T-helper 17 cell (primary cell): Measurements from ENCODE around the gene SLC26A6. TPM values are rescaled to one million over a fixed set of nuclear protein-coding genes. Genes with fewer than 3 reads are reported as not detected.

ENCODE experiments used
- ATAC-seq: fragments of 150-1000 bp; cut with Tn5 transposase; 2 replicates; pipeline ENCODE4 v1.10.0; 2021; ENCODE audit warnings: mild to moderate bottlenecking, moderate library complexity
- DNase-seq, 3 donors: peaks; one replicate each; pipeline versions ENCODE4 v3.0.0 to v3.0.0-alpha.2; 2020 to 2021
- H3K9me3 ChIP-seq: one replicate; pipeline ENCODE4 v1.7.0; 2013; ENCODE audit warnings: low read length, mild to moderate bottlenecking; ENCODE audit not compliant: control insufficient read depth, poor library complexity, severe bottlenecking
- H3K27ac Mint-ChIP-seq: one replicate; pipeline ENCODE4 v1.8.0; 2022; ENCODE audit warnings: mild to moderate bottlenecking, moderate library complexity, mixed read lengths
- H3K27me3 Mint-ChIP-seq: one replicate; pipeline ENCODE4 v1.8.0; 2022; ENCODE audit warnings: mixed read lengths
- H3K36me3 Mint-ChIP-seq: one replicate; pipeline ENCODE4 v1.8.0; 2022; ENCODE audit warnings: low read depth, mixed read lengths
- H3K4me1 Mint-ChIP-seq: one replicate; pipeline ENCODE4 v1.8.0; 2022; ENCODE audit warnings: mild to moderate bottlenecking, mixed read lengths
- H3K4me3 Mint-ChIP-seq: one replicate; pipeline ENCODE4 v1.8.0; 2022; ENCODE audit warnings: mild to moderate bottlenecking, moderate library complexity, mixed read lengths
- total RNA-seq, 4 donors: library from RNA in 2 of 4; stranded (reverse) in 2 of 4; gene quantifications; one replicate each; pipeline ENCODE4 v1.2.3 and lab custom pipeline; 2022 to 2026

The SLC26A6 gene
- total RNA-seq, 2 donors from 2014 or later, result 16.4 to 22.1 TPM

GRCh38 chr3:48617559-48617958 lies 17.7 kb downstream of the SLC26A6 start:
- H3K36me3 Mint-ChIP-seq, result no peaks in the 10 kb centered on the region
- DNase-seq (no peak), ATAC-seq (no peak)
- no peaks in the 10 kb centered on the region for H3K27me3 Mint-ChIP-seq
- H3K27ac Mint-ChIP-seq, result no peak overlapping the region
- no peaks in the 10 kb centered on the region for H3K4me1 Mint-ChIP-seq
- no peaks in the 10 kb centered on the region for H3K9me3 ChIP-seq
- H3K4me3 Mint-ChIP-seq, result no peak overlapping the region

GRCh38 chr3:48614044-48614443 lies 21.2 kb downstream of the SLC26A6 start:
- H3K27ac Mint-ChIP-seq, result no peak overlapping the region
- ATAC-seq (no peak), DNase-seq (no peak)
- no peaks in the 10 kb centered on the region for H3K27me3 Mint-ChIP-seq
- H3K9me3 ChIP-seq, result no peaks in the 10 kb centered on the region
- peaks cover 3% of the 10 kb centered on the region for H3K36me3 Mint-ChIP-seq
- peaks cover 4% of the 10 kb centered on the region for H3K4me1 Mint-ChIP-seq
- no peak overlapping the region for H3K4me3 Mint-ChIP-seq

- DNase-seq (no peak), ATAC-seq (no peak)
- H3K36me3 Mint-ChIP-seq, result peaks cover 3% of the 10 kb centered on the region
- no peaks in the 10 kb centered on the region for H3K27me3 Mint-ChIP-seq
- H3K4me3 Mint-ChIP-seq, result no peak overlapping the region
- peaks cover 14% of the 10 kb centered on the region for H3K4me1 Mint-ChIP-seq
- no peak overlapping the region for H3K27ac Mint-ChIP-seq
- H3K9me3 ChIP-seq, result no peaks in the 10 kb centered on the region
Measured at GRCh38 chr3:48612309-48612708, 23.0 kb downstream of the SLC26A6 start.

GRCh38 chr3:48609088-48610005 lies 25.9 kb downstream of the SLC26A6 start, which contains the start of gene UQCRC1:
UQCRC1 (minus strand) TSS chr3:48609646; CDS start chr3:48609620, 26 bp downstream.
- Mint-ChIP-seq H3K36me3 (peaks cover 3% of the 10 kb centered on the region), H3K4me3 (peak within 1 kb of the TSS; percentile 99), H3K27me3 (no peaks in the 10 kb centered on the region), H3K4me1 (peaks cover 18% of the 10 kb centered on the region), H3K27ac (peak within 1 kb of the TSS; percentile 91)
- ATAC-seq (peak; percentile 99), DNase-seq (peak; percentile 89 to 90 (median 89))
- no peaks in the 10 kb centered on the region for H3K9me3 ChIP-seq

- H3K36me3 Mint-ChIP-seq, result peaks cover 6% of the 10 kb centered on the region
- no peak overlapping the region for H3K27ac Mint-ChIP-seq
- no peak overlapping the region for H3K4me3 Mint-ChIP-seq
- ATAC-seq, result no peak
- peaks cover 18% of the 10 kb centered on the region for H3K4me1 Mint-ChIP-seq
- no peaks in the 10 kb centered on the region for H3K9me3 ChIP-seq
- DNase-seq, result no peak
- no peaks in the 10 kb centered on the region for H3K27me3 Mint-ChIP-seq
Measured at GRCh38 chr3:48607519-48607918, 27.7 kb downstream of the SLC26A6 start.

- DNase-seq, result no peak
- no peak overlapping the region for H3K4me3 Mint-ChIP-seq
- no peaks in the 10 kb centered on the region for H3K27me3 Mint-ChIP-seq
- no peak overlapping the region for H3K27ac Mint-ChIP-seq
- ATAC-seq, result no peak
- H3K36me3 Mint-ChIP-seq, result peaks cover 5% of the 10 kb centered on the region
- peaks cover 8% of the 10 kb centered on the region for H3K4me1 Mint-ChIP-seq
- H3K9me3 ChIP-seq, result no peaks in the 10 kb centered on the region
Measured at GRCh38 chr3:48601622-48601994, 33.7 kb downstream of the SLC26A6 start.

GRCh38 chr3:48600711-48601621 lies 34.3 kb downstream of the SLC26A6 start:
- peaks cover 5% of the 10 kb centered on the region for H3K36me3 Mint-ChIP-seq
- H3K27me3 Mint-ChIP-seq, result peaks cover 6% of the 10 kb centered on the region
- H3K9me3 ChIP-seq, result no peaks in the 10 kb centered on the region
- no peak overlapping the region for H3K27ac Mint-ChIP-seq
- H3K4me1 Mint-ChIP-seq, result peaks cover 11% of the 10 kb centered on the region
- ATAC-seq, result no peak
- no peak for DNase-seq
- no peak overlapping the region for H3K4me3 Mint-ChIP-seq

GRCh38 chr3:48599509-48600285 lies 35.6 kb downstream of the SLC26A6 start:
- H3K4me1 Mint-ChIP-seq, result peaks cover 14% of the 10 kb centered on the region
- no peak overlapping the region for H3K27ac Mint-ChIP-seq
- DNase-seq, result no peak
- H3K36me3 Mint-ChIP-seq, result peaks cover 5% of the 10 kb centered on the region
- no peak for ATAC-seq
- H3K27me3 Mint-ChIP-seq, result peaks cover 8% of the 10 kb centered on the region
- no peaks in the 10 kb centered on the region for H3K9me3 ChIP-seq
- H3K4me3 Mint-ChIP-seq, result no peak overlapping the region

GRCh38 chr3:48599077-48599501 lies 36.2 kb downstream of the SLC26A6 start:
- peaks cover 14% of the 10 kb centered on the region for H3K4me1 Mint-ChIP-seq
- no peaks in the 10 kb centered on the region for H3K9me3 ChIP-seq
- no peak for ATAC-seq
- peaks cover 14% of the 10 kb centered on the region for H3K27me3 Mint-ChIP-seq
- H3K4me3 Mint-ChIP-seq, result no peak overlapping the region
- H3K36me3 Mint-ChIP-seq, result peaks cover 5% of the 10 kb centered on the region
- DNase-seq, result no peak
- no peak overlapping the region for H3K27ac Mint-ChIP-seq

- Mint-ChIP-seq H3K27me3 (peaks cover 20% of the 10 kb centered on the region), H3K4me1 (peaks cover 14% of the 10 kb centered on the region), H3K4me3 (no peak overlapping the region), H3K36me3 (peaks cover 5% of the 10 kb centered on the region), H3K27ac (no peak overlapping the region)
- DNase-seq, result no peak
- no peaks in the 10 kb centered on the region for H3K9me3 ChIP-seq
- ATAC-seq, result no peak
Measured at GRCh38 chr3:48598323-48599076, 36.8 kb downstream of the SLC26A6 start.

GRCh38 chr3:48597408-48597800 lies 37.9 kb downstream of the SLC26A6 start:
- Mint-ChIP-seq H3K36me3 (peaks cover 2% of the 10 kb centered on the region), H3K4me3 (peak overlapping the region; percentile 45), H3K27me3 (peaks cover 25% of the 10 kb centered on the region), H3K4me1 (peaks cover 14% of the 10 kb centered on the region), H3K27ac (peak overlapping the region; percentile 85)
- DNase-seq (no peak), ATAC-seq (no peak)
- no peaks in the 10 kb centered on the region for H3K9me3 ChIP-seq
